Panc1 (cell line): ENCODE data around the gene WIPF1.

ENCODE experiments used
- CTCF ChIP-seq: fragments of 450-650 bp; IDR thresholded peaks from 2 replicates; pipeline ENCODE4 v1.5.1; 2017; ENCODE audit warnings: mild to moderate bottlenecking
- POLR2AphosphoS5 ChIP-seq: IDR thresholded peaks from 2 replicates; pipeline ENCODE4 v1.6.1; 2012; ENCODE audit warnings: mild to moderate bottlenecking, low read depth, low read length, moderate library complexity
- SIN3A ChIP-seq: IDR thresholded peaks from 2 replicates; pipeline ENCODE4 v1.6.1; 2012; ENCODE audit warnings: low read depth, mild to moderate bottlenecking, low read length, moderate library complexity, borderline replicate concordance; ENCODE audit not compliant: insufficient read depth

GRCh38 chr2:174624895-174625430, 27.4 kb upstream of the WIPF1 start:
- TF ChIP-seq CTCF (no peak), POLR2AphosphoS5 (no peak), SIN3A (no peak)
